ENCODE measurements around the gene FAM177A1. TPM values are rescaled to one million over a fixed set of nuclear protein-coding genes. Genes with fewer than 3 reads are reported as not detected.

Gene FAM177A1
- 10 to 100 TPM; 12.4 to 82.2 (median 36.7) TPM for total RNA-seq

- Histone ChIP-seq H3K36me3 (no peaks in the 10 kb centered on the region), H3K9me3 (no peaks in the 10 kb centered on the region), H3K4me1 (no peaks in the 10 kb centered on the region), H3K4me3 (peak within 1 kb of the TSS; percentile 69 to 82), H3K27ac (peak within 1 kb of the TSS; percentile 89 to 95), H3K27me3 (no peaks in the 10 kb centered on the region)
- intact Hi-C loops (cut with DNase I; ENCODE audit: low total_unique reads): loop anchor here (10.0 kb wide), 1 partner anchor 61 kb away; the partner anchor contains the start of gene SRP54
- peak; percentile 98 for DNase-seq
- TF ChIP-seq POLR2A (IDR thresholded peaks at IDR 0.05) (peak in 1 of 2 donors; percentile 91), CTCF (IDR thresholded peaks at IDR 0.05) (no peak)
Observed at GRCh38 chr14:35046048-35046750, at the start of gene FAM177A1. TSS of gene FAM177A1 (plus strand) at chr14:35046272. CDS start at chr14:35046464, 192 bp downstream.

- no peaks in the 10 kb centered on the region for H3K4me1 ChIP-seq
- no peaks in the 10 kb centered on the region for H3K9me3 ChIP-seq
- H3K27me3 ChIP-seq: no peaks in the 10 kb centered on the region
- DNase-seq: no peak
- no peaks in the 10 kb centered on the region for H3K36me3 ChIP-seq
- intact Hi-C loops (cut with DNase I; ENCODE audit: low total_unique reads): no loop called here
- no peak overlapping the region for H3K4me3 ChIP-seq
- H3K27ac ChIP-seq: no peak overlapping the region
- TF ChIP-seq CTCF (IDR thresholded peaks at IDR 0.05) (no peak), POLR2A (IDR thresholded peaks at IDR 0.05) (no peak)
Observed at GRCh38 chr14:34997762-34998161, 48.3 kb upstream of the FAM177A1 start.

- no peak overlapping the region for H3K4me3 ChIP-seq
- no peaks in the 10 kb centered on the region for H3K36me3 ChIP-seq
- no peaks in the 10 kb centered on the region for H3K9me3 ChIP-seq
- H3K4me1 ChIP-seq: no peaks in the 10 kb centered on the region
- TF ChIP-seq CTCF (IDR thresholded peaks at IDR 0.05) (no peak), POLR2A (IDR thresholded peaks at IDR 0.05) (no peak)
- intact Hi-C loops (cut with DNase I; ENCODE audit: low total_unique reads): no loop called here
- no peaks in the 10 kb centered on the region for H3K27me3 ChIP-seq
- H3K27ac ChIP-seq: no peak overlapping the region
- DNase-seq: no peak
Observed at GRCh38 chr14:34999500-34999899, 46.6 kb upstream of the FAM177A1 start.

GRCh38 chr14:35001621-35002020, 44.5 kb upstream of the FAM177A1 start:
- Histone ChIP-seq H3K9me3 (no peaks in the 10 kb centered on the region), H3K4me3 (no peak overlapping the region), H3K27ac (no peak overlapping the region), H3K27me3 (no peaks in the 10 kb centered on the region), H3K4me1 (no peaks in the 10 kb centered on the region), H3K36me3 (no peaks in the 10 kb centered on the region)
- intact Hi-C loops (cut with DNase I; ENCODE audit: low total_unique reads): no loop called here
- no peak for DNase-seq
- no peak for TF ChIP-seq POLR2A (IDR thresholded peaks at IDR 0.05)

- intact Hi-C loops (cut with DNase I; ENCODE audit: low total_unique reads): no loop called here
- no peak for DNase-seq
- Histone ChIP-seq H3K4me1 (no peaks in the 10 kb centered on the region), H3K27ac (no peak overlapping the region), H3K9me3 (no peaks in the 10 kb centered on the region), H3K4me3 (no peak overlapping the region), H3K36me3 (no peaks in the 10 kb centered on the region), H3K27me3 (no peaks in the 10 kb centered on the region)
- no peak for TF ChIP-seq CTCF (IDR thresholded peaks at IDR 0.05)
- no peak for TF ChIP-seq POLR2A (IDR thresholded peaks at IDR 0.05)
Observed at GRCh38 chr14:35004839-35005238, 41.2 kb upstream of the FAM177A1 start.
